ENCODE results near the gene MYO5A. TPM values are rescaled to one million over a fixed set of nuclear protein-coding genes. Genes with fewer than 3 reads are reported as not detected.
"Not testable (repeated sequence)": the region's sequence is repeated elsewhere in the genome, so short reads cannot be mapped to it uniquely, and the experiment has no call there.

The MYO5A gene
- total and polyA plus RNA-seq, 5 donors from 2014 or later: 6.1 to 63.3 (median 13.2) TPM

DNA sequence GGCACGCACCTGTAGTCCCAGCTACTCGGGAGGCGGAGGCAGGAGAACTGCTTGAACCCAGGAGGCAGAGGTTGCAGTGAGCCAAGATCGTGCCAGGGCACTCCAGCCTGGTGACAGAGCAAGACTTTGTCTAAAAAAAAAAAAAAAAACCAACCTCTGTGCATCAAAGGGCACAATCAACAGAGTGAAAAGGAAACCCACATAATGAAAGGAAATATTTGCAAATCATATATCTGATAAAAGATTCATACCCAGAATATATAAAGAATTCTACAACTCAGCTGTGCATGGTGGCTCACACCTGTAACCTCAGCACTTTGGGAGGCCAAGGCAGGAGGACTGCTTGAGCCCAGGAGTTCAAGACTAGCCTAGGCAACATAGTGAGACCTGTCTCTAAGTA, 39.2 kb downstream of the MYO5A start:
- H3K36me3 ChIP-seq (ENCODE audit: control insufficient read depth, insufficient read depth, low read length); H3K9me3 ChIP-seq (ENCODE audit: control insufficient read depth in 2 of 2, low read length in 2 of 2); H3K27me3 ChIP-seq (ENCODE audit: control insufficient read depth, insufficient read depth, low read length); H3K4me3 ChIP-seq (ENCODE audit: low read depth, low read length); H3K36me3 Mint-ChIP-seq; H3K9me3 Mint-ChIP-seq; H3K27me3 Mint-ChIP-seq: not testable (repeated sequence)
- peak overlapping the region; percentile 23 to 82 (median 46) for H3K4me3 Mint-ChIP-seq
- H3K4me1 Mint-ChIP-seq: peaks cover 46 to 81% (median 69%) of the 10 kb centered on the region in 4 donors
- DNase-seq (peak in 2 of 3 donors; percentile 38 to 44), ATAC-seq (ENCODE audit: low read depth in 2 of 2) (peak; percentile 58 to 60)
- peak overlapping the region; percentile 39 to 81 (median 61) for H3K27ac Mint-ChIP-seq
- Histone ChIP-seq H3K4me1 (ENCODE audit: control insufficient read depth, insufficient read depth, low read length, poor library complexity, severe bottlenecking) (peaks cover 47% of the 10 kb centered on the region), H3K27ac (ENCODE audit: insufficient read depth, low read length, poor library complexity, severe bottlenecking) (peak overlapping the region; percentile 60)

DNA sequence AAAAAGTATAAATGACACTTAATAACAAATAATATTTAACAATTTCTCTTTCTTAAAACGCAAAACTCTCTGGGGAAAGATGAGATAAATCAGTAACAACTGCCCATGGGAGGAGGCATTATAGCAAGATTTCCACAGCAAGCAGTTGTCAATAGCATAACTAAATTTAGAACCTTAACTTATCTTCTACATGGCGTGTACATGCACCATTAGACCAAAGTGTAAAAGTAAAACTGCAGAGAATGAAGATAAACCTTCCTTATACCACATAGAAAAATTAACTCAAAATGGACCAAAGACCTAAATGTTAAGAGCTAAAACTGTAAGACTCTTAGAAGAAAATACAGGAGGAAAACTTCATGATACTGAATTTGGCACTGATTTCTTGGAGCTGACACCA, 39.9 kb downstream of the MYO5A start:
- H3K4me3 Mint-ChIP-seq: peak overlapping the region; percentile 23 to 82 (median 60)
- no peaks in the 10 kb centered on the region for H3K36me3 ChIP-seq (ENCODE audit: control insufficient read depth, insufficient read depth, low read length)
- H3K27ac Mint-ChIP-seq: peak overlapping the region in 2 of 3 donors; percentile 53 to 81
- H3K27ac ChIP-seq (ENCODE audit: insufficient read depth, low read length, poor library complexity, severe bottlenecking): peak overlapping the region; percentile 60
- no peaks in the 10 kb centered on the region for H3K9me3 ChIP-seq (ENCODE audit: control insufficient read depth in 2 of 2, low read length in 2 of 2)
- H3K36me3 Mint-ChIP-seq: peaks cover 4% of the 10 kb centered on the region
- no peak for DNase-seq
- ATAC-seq (ENCODE audit: low read depth in 2 of 2): no peak
- H3K4me1 Mint-ChIP-seq: peaks cover 49 to 81% (median 70%) of the 10 kb centered on the region in 4 donors
- no peaks in the 10 kb centered on the region for H3K27me3 Mint-ChIP-seq
- peaks cover 53% of the 10 kb centered on the region for H3K4me1 ChIP-seq (ENCODE audit: control insufficient read depth, insufficient read depth, low read length, poor library complexity, severe bottlenecking)
- H3K9me3 Mint-ChIP-seq: peaks cover 0 to 4% (median 0%) of the 10 kb centered on the region in 7 donors
- no peaks in the 10 kb centered on the region for H3K27me3 ChIP-seq (ENCODE audit: control insufficient read depth, insufficient read depth, low read length)
- H3K4me3 ChIP-seq (ENCODE audit: low read depth, low read length): peak overlapping the region; percentile 60

DNA sequence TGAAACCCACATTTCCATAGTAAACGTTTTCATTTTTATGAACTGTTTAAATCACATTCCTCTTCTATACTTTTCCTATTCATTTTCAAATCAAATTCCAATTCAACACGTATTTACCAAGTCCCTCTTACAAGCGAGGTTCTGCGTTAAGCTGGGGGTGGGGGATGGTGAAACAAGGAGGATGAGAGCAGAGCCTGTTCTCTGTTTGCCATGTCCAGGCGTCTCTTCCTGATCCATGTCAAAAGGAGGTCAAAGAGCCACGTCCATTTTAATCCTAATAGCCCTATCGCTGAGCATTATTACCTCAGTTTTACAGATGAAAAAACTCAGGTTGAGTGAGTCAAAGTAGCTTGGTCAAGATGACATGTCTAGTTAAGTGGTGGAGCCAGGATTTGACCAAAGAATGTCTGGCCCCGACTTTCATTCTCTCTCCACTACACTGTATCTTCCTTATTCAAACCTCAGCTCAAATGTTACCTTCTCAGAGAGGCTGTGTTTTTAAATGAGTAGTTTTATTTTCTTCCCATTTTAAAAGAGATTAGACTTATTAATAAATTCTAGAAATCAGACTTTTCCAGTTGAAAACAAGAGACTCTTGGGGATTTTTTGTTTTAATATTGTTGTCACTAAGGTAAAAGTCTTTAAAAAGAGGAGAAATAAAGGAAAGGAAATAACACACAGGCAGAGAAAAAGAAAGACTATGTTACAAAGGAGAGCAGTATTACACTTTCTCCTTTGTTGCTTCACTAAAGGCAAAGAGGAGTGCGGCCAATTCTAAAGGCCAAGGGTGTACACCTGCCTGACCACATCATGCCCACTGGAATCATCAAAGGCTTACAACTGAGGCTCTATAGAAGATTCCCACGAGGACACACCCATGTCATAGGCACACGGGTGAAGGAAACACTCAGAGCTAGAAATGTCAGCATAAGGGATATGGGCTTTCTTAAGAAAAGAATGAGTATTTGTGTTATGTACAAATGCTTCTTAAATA, 42.4 kb downstream of the MYO5A start:
- peak overlapping the region; percentile 4 to 66 (median 32) for H3K4me3 Mint-ChIP-seq
- H3K36me3 Mint-ChIP-seq: peaks cover 4% of the 10 kb centered on the region

DNA sequence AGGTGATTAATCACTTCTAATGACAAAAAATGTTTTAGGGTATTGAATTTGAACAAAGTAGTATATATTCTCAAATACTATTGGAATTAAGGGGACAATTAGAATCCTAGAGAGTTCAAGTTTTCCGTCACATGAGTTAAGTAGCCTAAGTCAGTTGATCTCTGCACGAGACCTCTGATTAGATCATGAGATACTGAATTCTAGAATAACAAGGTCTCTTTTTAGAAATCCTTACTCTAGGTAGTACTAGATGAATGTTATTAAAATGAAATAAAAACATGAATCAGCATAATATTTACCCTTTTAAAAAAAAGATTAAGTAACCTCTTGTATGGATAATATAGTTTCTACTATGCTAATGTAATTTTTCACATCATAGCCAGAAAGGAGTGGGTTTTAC, 43.4 kb downstream of the MYO5A start:
- Mint-ChIP-seq H3K4me3 (no peak overlapping the region), H3K27ac (no peak overlapping the region), H3K27me3 (no peaks in the 10 kb centered on the region), H3K9me3 (peaks cover 0 to 4% (median 0%) of the 10 kb centered on the region in 7 donors), H3K4me1 (peaks cover 56 to 93% (median 84%) of the 10 kb centered on the region in 4 donors), H3K36me3 (peaks cover 4% of the 10 kb centered on the region)
- H3K36me3 ChIP-seq (ENCODE audit: control insufficient read depth, insufficient read depth, low read length): no peaks in the 10 kb centered on the region
- DNase-seq (no peak), ATAC-seq (ENCODE audit: low read depth in 2 of 2) (no peak)
- peak overlapping the region; percentile 37 for H3K4me3 ChIP-seq (ENCODE audit: low read depth, low read length)
- H3K9me3 ChIP-seq (ENCODE audit: control insufficient read depth in 2 of 2, low read length in 2 of 2): no peaks in the 10 kb centered on the region
- peaks cover 89% of the 10 kb centered on the region for H3K4me1 ChIP-seq (ENCODE audit: control insufficient read depth, insufficient read depth, low read length, poor library complexity, severe bottlenecking)
- H3K27me3 ChIP-seq (ENCODE audit: control insufficient read depth, insufficient read depth, low read length): no peaks in the 10 kb centered on the region
- peak overlapping the region; percentile 55 for H3K27ac ChIP-seq (ENCODE audit: insufficient read depth, low read length, poor library complexity, severe bottlenecking)

More for the DNA sequence above, 42.4 kb downstream of the MYO5A start:
- Histone ChIP-seq H3K4me3 (ENCODE audit: low read depth, low read length) (peak overlapping the region; percentile 29), H3K4me1 (ENCODE audit: control insufficient read depth, insufficient read depth, low read length, poor library complexity, severe bottlenecking) (peaks cover 79% of the 10 kb centered on the region), H3K9me3 (ENCODE audit: control insufficient read depth in 2 of 2, low read length in 2 of 2) (no peaks in the 10 kb centered on the region), H3K27ac (ENCODE audit: insufficient read depth, low read length, poor library complexity, severe bottlenecking) (peak overlapping the region; percentile 60), H3K27me3 (ENCODE audit: control insufficient read depth, insufficient read depth, low read length) (no peaks in the 10 kb centered on the region), H3K36me3 (ENCODE audit: control insufficient read depth, insufficient read depth, low read length) (no peaks in the 10 kb centered on the region)
- Mint-ChIP-seq H3K27me3 (no peaks in the 10 kb centered on the region), H3K9me3 (peaks cover 0 to 4% (median 0%) of the 10 kb centered on the region in 7 donors), H3K4me1 (peaks cover 50 to 86% (median 78%) of the 10 kb centered on the region in 4 donors), H3K27ac (peak overlapping the region in 2 of 3 donors; percentile 65 to 79)
- DNase-seq (no peak), ATAC-seq (ENCODE audit: low read depth in 2 of 2) (no peak)

DNA sequence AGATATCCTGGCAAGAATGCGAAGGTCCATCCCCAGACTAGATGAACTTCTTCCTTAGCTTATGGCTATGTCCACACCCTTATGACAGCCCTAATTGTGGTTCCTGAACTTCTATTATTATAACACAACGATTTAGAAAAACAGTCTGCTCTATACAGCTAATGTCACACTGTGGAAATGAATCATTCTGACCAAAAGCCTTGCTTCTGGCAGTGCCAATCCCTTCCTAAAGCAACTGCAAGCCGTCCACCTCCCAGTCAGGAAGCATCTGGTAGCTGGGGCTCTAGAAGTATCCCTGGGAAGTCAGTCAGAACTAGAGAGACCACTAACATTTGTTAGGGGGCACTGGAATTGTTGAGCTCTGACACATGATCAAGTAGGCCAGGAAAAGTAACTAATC, 45.0 kb downstream of the MYO5A start:
- Histone ChIP-seq H3K27ac (ENCODE audit: insufficient read depth, low read length, poor library complexity, severe bottlenecking) (peak overlapping the region; percentile 43), H3K4me1 (ENCODE audit: control insufficient read depth, insufficient read depth, low read length, poor library complexity, severe bottlenecking) (peaks cover 96% of the 10 kb centered on the region), H3K9me3 (ENCODE audit: control insufficient read depth in 2 of 2, low read length in 2 of 2) (no peaks in the 10 kb centered on the region), H3K27me3 (ENCODE audit: control insufficient read depth, insufficient read depth, low read length) (no peaks in the 10 kb centered on the region), H3K36me3 (ENCODE audit: control insufficient read depth, insufficient read depth, low read length) (no peaks in the 10 kb centered on the region), H3K4me3 (ENCODE audit: low read depth, low read length) (peak overlapping the region; percentile 75)
- no peaks in the 10 kb centered on the region for H3K27me3 Mint-ChIP-seq
- H3K9me3 Mint-ChIP-seq: no peaks in the 10 kb centered on the region
- peaks cover 52 to 86% (median 77%) of the 10 kb centered on the region in 4 donors for H3K4me1 Mint-ChIP-seq
- H3K36me3 Mint-ChIP-seq: peaks cover 4% of the 10 kb centered on the region
- H3K27ac Mint-ChIP-seq: peak overlapping the region; percentile 22 to 89 (median 87)
- no peak for DNase-seq
- no peak for ATAC-seq (ENCODE audit: low read depth in 2 of 2)
- H3K4me3 Mint-ChIP-seq: peak overlapping the region; percentile 34 to 75 (median 57)

DNA sequence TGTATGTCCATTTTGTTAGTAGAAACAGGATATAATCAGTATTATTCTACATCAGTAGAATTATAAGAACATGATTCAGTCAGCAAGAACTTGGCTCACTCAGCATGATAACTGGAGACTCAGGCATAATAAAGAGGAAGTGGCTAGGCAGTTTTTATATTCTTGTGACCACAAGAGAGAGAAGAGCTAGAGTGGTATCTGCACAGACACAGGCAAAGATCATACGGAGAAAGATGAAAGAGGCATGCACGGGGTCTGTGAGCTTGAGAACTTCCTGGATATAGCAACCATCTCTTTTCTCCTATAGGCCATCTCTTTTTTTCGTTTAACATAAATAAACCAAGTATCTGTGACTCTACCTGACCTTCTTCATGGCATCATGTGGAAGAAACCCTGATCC, 46.8 kb downstream of the MYO5A start:
- Histone ChIP-seq H3K27me3 (ENCODE audit: control insufficient read depth, insufficient read depth, low read length) (no peaks in the 10 kb centered on the region), H3K4me1 (ENCODE audit: control insufficient read depth, insufficient read depth, low read length, poor library complexity, severe bottlenecking) (peaks cover 81% of the 10 kb centered on the region), H3K36me3 (ENCODE audit: control insufficient read depth, insufficient read depth, low read length) (no peaks in the 10 kb centered on the region), H3K9me3 (ENCODE audit: control insufficient read depth in 2 of 2, low read length in 2 of 2) (no peaks in the 10 kb centered on the region), H3K27ac (ENCODE audit: insufficient read depth, low read length, poor library complexity, severe bottlenecking) (peak overlapping the region; percentile 79), H3K4me3 (ENCODE audit: low read depth, low read length) (peak overlapping the region; percentile 75)
- H3K9me3 Mint-ChIP-seq: no peaks in the 10 kb centered on the region
- H3K27me3 Mint-ChIP-seq: no peaks in the 10 kb centered on the region
- peak; percentile 48 to 95 (median 88) for DNase-seq
- ATAC-seq (ENCODE audit: low read depth in 2 of 2): peak; percentile 99 to 100
- H3K4me1 Mint-ChIP-seq: peaks cover 38 to 81% (median 72%) of the 10 kb centered on the region in 4 donors
- peak overlapping the region; percentile 89 to 94 (median 91) for H3K27ac Mint-ChIP-seq
- peaks cover 5% of the 10 kb centered on the region for H3K36me3 Mint-ChIP-seq
- peak overlapping the region; percentile 22 to 76 (median 56) for H3K4me3 Mint-ChIP-seq

DNA sequence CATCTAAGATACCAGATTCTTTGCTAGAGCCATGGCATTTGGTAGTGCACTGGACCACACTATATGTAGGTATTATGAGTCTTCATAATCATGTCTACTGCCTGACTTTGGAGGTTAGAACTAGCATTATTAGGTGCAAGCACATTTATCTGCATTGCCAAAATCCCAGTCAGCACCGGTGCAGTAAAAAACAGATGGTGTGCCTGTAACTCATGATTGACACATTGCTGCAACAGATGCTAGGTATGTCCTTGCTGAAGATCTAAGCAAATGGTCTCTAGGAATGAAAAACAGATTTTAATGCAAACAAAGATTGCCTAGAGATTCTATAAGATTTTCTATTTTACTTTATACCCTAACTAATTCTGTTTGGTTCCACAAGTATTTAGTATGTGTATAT, 47.7 kb downstream of the MYO5A start:
- Histone ChIP-seq H3K9me3 (ENCODE audit: control insufficient read depth in 2 of 2, low read length in 2 of 2) (no peaks in the 10 kb centered on the region), H3K36me3 (ENCODE audit: control insufficient read depth, insufficient read depth, low read length) (no peaks in the 10 kb centered on the region), H3K4me1 (ENCODE audit: control insufficient read depth, insufficient read depth, low read length, poor library complexity, severe bottlenecking) (peaks cover 73% of the 10 kb centered on the region), H3K27me3 (ENCODE audit: control insufficient read depth, insufficient read depth, low read length) (no peaks in the 10 kb centered on the region), H3K4me3 (ENCODE audit: low read depth, low read length) (peak overlapping the region; percentile 75), H3K27ac (ENCODE audit: insufficient read depth, low read length, poor library complexity, severe bottlenecking) (peak overlapping the region; percentile 79)
- peak overlapping the region in 1 of 3 donors; percentile 89 for H3K27ac Mint-ChIP-seq
- H3K9me3 Mint-ChIP-seq: no peaks in the 10 kb centered on the region
- H3K27me3 Mint-ChIP-seq: no peaks in the 10 kb centered on the region
- H3K4me1 Mint-ChIP-seq: peaks cover 31 to 74% (median 64%) of the 10 kb centered on the region in 4 donors
- no peak for DNase-seq
- ATAC-seq (ENCODE audit: low read depth in 2 of 2): no peak
- H3K4me3 Mint-ChIP-seq: peak overlapping the region; percentile 27 to 76 (median 56)
- H3K36me3 Mint-ChIP-seq: peaks cover 4% of the 10 kb centered on the region

All from CD4-positive, CD25-positive, alpha-beta regulatory T cell (primary cell).